Measurements from ENCODE around the gene HYOU1.
A peak's percentile ranks its signal among the peaks of the same experiment; 100 is the strongest.
"Not testable (repeated sequence)": the region's sequence is repeated elsewhere in the genome, so short reads cannot be mapped to it uniquely, and the experiment has no call there.

HYOU1 gene

DNA sequence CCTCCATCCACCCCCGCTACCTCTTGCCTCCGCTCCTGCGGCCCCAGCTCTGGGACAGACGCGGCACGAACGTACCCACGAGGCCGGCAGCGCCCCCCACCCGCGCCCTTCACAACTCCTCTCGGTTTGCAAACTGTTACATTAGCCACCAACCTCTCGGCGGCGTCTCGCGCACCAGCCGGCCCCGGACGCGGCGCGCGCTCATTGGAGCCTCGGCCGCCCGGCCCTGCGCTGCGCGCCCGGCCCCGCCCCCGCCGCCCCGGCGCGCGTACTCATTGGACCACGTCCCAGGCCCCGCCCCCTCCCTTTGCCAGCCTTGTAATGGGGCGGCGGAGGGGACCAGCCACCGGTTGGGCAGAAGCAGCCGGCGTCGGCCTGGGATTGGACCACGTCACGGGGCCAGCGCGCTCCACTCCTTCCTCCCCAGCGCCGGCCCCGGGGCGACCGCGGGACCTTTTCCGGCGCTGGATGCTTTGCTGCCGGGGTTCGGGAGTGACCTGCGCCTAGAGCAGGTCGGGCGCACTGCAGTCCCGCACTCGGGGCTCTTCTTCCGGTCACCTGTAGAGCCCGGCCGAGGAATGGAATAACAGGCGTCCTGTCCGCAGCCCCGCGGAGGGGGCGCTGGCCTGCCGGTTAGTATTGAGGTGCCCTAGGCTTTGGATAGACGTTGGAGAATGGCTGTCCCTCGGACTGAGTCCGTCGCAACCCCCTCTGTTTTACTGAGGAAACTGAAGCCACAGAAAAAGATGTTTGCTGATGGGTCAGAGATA lies at the start of gene HYOU1:
TSS of gene HYOU1 (minus strand) at position 206 of the 770 bp plus-strand sequence. CDS start 1,045 bp downstream, outside the sequence.
- peak; percentile 74 to 99 (median 93) for DNase-seq

GRCh38 chr11:119103793-119104192 lies 46.8 kb upstream of the HYOU1 start:
- DNase-seq: no peak

GRCh38 chr11:119103161-119103664 lies 46.2 kb upstream of the HYOU1 start:
- not testable (repeated sequence) for DNase-seq

DNA sequence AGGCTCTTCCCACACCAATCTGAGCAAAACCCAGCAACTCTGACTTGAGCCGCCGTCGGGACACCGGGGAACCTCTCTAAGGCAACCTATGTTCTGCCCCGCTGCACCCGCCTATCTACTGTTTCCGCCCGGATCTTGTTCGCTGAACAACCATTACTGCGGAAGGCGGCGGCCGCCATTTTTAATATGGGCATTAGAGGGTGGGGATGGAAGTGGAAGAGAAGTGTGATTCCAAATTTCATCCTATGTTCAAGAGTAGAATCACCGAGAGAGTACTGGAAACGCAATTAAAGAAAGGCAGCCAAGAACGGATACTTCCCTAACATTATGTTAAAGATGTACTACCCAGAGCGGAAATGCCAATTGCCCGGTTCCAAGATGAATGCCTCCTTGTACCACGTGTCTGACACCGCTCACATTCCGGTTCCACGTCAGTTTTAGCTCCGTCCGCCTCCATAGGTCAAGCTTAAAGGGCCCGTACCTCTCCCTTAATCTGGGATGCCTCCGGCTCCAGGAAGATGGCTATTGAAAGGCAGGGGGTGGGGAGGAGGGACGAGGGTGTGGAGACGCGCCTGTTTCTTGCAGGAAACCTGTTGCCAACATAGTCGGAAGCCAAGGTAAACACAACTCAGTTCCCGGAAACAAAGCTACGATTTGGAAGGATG lies 44.9 kb upstream of the HYOU1 start, which contains the start of gene DPAGT1:
TSS of gene DPAGT1 (minus strand) at position 95 of the 665 bp plus-strand sequence. CDS start 198 bp downstream, outside the sequence.
- peak in 13 of 14 donors; percentile 60 to 98 (median 88) for DNase-seq

DNA sequence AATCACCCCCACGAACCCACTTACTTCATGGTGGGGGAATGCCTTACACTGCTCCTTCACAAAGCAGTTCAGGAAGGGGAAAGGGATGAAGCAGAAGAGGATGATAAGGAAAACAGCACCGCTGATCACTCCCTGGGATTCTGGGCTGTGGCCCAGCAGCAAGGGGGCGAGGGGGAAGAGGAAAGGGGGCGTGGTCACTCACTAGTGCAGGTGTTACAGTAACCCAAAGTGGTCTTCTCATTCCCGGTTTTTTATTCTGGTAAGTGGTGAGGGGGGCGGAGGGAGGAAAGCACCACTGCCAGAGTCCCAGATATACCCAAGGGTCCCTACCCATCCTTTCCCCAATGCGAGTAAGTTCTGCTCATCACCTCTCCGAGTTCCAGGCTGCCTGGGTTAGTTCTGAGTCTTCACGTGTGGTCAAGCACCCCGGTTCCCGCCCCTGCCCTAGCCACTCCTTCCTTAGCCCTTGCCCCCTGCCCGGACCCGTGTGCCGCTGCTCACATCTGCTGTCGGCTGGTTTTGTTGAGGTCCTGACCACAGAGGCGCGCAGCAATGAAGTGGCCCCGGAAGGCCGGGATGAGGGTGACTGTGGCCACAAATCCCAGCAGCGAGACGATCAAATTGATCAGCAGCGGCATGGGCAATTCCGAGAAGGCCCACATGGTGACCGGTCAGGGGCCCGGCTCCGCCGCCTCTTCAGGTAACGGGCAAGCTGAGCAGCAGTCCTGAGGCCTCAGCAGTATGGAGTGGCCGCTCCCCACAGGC lies 44.2 kb upstream of the HYOU1 start:
- no peak for DNase-seq

DNA sequence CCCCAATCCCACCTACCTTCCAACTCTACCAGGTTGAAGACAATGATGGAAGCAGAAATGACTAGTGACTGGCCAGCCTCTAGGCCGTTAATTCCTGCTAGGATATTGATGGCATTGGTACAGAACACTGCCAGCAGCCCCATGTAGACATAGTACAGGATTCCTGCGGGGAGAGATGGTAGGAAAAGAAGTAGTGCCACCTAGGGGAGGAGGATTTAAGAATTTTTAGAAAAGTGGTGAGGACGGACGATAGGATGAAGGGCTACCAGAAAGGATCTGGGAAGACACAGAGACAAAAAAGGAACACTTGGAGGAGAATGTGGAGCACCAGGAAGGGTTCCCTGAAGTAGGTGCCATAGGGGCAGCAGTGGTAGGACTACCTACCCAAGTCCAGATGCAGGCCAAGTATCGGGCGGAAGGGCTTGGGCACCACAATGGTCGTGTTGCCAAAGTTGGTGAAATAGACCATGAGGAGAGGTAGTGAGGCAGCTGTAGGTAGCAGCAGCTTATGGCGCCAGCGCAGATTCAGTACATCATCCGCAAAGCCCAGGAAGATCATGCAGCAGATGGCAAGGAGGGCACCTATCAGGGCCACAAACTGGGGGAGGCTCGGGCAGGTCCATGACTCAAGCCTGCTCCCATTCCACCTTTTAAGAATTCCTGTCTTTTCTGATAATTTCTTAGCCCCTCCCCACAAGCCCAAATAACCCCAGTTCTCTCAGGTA lies 43.4 kb upstream of the HYOU1 start:
- no peak for DNase-seq

DNA sequence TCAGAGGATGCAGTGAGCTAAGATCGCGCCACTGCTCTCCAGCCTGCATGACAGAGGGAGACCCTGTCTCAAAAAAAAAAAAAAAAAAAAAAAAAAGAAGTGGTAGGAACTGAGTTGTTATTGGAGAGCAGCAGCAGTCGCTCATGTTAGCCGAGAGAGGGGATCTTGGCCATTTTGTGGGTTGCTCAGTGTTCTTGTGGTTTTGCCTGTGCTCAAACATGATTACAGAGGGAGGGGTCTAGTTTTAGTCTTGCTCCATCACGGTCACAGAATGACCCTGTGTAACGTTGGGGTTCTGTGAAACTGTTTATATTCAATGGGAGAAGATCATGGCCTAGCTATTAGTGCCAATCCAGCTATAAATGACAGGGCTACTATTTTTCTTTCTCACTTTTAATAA lies 42.7 kb upstream of the HYOU1 start:
- DNase-seq: no peak

DNA sequence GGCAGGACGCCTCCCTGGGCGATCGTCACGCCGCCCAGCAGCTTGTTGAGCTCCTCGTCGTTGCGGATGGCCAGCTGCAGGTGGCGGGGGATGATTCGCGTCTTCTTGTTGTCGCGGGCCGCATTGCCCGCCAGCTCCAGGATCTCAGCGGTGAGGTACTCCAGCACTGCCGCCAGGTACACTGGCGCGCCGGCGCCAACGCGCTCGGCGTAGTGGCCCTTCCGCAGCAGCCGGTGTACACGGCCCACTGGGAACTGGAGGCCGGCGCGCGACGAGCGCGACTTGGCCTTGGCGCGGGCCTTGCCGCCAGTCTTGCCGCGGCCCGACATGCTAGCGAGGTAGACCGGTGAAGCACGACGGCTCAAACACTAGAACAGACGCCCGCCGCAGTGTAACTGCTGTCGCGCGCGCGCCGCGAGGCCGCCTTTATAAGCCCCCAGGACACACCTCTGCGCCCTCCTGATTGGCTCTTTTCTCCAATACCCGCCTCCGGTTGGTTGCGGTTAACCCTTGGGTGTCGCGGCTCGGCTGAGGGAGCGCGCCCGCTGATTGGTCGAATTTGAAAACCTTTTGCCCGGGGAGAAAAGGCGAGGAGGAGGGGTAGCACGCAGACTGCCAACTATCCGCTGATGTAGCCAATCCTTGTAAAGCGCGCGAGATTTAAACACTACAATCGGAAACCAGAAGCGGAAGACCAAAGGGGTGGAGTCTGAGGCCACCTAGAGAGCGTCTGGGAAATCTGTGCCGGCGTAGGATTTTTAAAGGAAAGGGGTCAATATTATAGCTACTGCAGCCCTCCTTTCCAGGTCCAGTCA lies 38.3 kb upstream of the HYOU1 start:
- DNase-seq: peak; percentile 91 to 99 (median 98)

DNA sequence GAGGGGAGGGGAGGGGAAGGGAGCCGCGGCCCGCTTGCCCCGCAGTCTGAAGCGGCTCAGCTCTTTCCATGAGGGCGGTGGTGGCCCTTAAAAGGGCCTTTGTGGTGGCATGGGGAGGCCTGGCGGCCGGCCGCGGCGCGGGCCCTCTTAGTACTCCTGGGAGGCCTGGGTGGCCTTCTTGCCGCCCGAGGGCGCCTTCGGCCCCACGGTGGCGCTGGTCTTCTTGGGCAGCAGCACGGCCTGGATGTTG lies 37.7 kb upstream of the HYOU1 start:
- DNase-seq: peak in 6 of 14 donors; percentile 53 to 85 (median 78)

DNA sequence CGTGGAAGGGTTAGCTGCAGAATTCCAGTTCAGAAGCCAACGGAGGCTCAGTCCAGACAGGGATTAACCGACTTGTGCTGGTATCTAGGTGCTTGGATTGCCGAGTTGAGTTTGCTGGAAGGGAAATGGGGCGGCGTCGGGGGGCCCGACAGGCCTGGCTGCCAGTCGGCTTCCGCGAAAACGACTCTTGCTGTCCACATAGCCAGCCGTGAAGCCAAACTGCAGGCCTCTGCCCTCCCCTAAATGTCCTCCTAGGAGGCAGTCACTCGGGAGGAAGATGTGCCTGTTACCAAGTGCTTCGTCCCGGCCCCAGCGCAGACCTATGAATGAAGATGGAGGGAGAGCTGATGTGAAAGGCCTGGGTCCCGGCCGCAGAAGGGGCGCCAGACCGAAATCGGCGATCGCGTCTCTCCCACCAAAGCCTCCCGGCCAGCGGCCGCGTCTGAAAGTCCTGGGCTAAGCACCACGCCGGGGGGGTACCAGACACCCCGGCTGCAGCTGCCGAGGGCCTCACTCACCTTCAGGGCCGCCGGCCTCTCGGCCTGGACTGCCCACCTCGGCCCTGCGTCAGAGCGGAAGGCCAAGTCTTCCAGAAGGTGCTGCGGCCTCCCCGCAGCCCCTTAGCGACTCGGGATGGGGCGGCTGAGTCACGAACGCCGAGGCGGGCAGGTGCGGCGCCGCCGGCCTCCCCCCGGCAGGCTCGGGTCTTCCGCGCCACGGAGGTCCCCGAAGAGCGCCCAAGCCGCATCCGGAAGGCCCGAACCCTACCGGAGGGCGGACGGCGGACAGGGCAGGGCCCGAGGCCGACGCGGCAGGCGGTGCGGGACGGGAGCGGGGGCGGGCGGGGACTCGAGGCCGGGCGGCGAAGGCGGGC lies 37.2 kb upstream of the HYOU1 start:
- peak in 9 of 14 donors; percentile 33 to 71 (median 37) for DNase-seq

GRCh38 chr11:119092880-119093842 lies 36.2 kb upstream of the HYOU1 start:
- DNase-seq: peak in 3 of 14 donors; percentile 5 to 35 (median 7)

DNA sequence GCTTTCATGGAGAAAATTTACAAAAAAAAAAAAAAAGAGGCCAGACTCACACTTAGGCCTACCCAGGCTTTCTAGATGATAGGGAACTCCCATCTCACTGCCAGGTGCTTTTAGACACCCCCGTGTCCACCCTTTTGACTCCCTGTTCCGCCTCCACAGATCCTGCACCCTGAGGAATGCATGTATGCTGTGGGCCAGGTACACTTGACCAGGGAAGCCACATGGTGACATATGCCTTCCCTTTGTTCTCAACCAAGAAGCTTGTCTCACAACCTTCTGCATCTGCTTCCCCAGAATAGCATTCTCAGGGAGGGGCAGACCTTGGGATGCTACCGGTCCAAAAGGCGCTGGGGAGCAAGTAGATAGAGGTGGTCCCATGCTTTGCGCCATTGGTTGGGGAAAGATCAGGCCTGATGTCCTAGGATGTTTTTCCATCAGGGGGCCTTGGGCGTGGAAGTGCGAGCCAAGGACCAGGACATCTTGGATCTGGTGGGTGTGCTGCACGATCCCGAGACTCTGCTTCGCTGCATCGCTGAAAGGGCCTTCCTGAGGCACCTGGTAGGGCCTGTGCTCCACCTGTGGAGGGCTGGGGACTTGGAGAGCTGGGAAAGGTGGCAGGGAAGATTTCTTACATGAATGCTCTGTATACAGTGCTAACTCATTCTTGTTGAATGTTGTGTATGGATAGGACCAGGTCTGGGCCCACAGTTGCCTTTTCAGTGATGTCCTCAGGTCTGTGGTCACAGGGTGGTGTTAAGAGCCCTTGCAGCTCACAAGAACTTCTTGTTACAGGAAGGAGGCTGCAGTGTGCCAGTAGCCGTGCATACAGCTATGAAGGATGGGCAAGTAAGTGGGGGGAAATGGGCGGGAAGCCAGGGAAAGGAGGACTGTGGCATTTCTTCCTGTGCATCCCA lies 35.2 kb upstream of the HYOU1 start:
- DNase-seq: no peak

- DNase-seq: no peak
These were observed 34.2 kb upstream of the HYOU1 start for GRCh38 chr11:119091178-119091577.

- DNase-seq: no peak
These were observed 32.3 kb upstream of the HYOU1 start for GRCh38 chr11:119089319-119089718.

GRCh38 chr11:119088406-119088805 lies 31.4 kb upstream of the HYOU1 start:
- DNase-seq: no peak

DNA sequence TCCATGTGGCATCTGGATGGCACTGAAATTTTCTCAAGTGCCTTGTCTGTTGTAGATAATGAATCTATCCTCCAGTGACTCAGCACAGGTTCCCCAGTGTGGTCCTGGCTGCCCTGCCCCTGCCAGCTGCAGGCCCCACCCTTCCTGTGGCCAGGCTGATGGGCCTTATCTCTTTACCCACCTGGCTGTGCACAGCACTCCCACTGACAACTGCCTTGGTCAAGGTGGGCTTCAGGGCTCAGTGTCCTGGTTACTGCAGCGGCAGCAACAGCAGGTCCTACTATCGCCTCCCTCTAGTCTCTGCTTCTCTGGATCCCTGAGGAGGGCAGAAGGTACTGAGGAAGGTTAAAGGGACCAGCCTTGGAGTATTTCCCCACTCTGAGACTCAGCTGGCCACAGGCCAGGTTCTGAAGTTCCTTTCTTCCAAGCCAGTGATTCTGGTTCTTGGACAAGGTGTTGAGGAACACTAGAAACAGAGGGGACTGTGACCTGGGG lies 30.8 kb upstream of the HYOU1 start:
- DNase-seq: no peak

- DNase-seq: no peak
These were observed 30.1 kb upstream of the HYOU1 start for GRCh38 chr11:119087123-119087522.

DNA sequence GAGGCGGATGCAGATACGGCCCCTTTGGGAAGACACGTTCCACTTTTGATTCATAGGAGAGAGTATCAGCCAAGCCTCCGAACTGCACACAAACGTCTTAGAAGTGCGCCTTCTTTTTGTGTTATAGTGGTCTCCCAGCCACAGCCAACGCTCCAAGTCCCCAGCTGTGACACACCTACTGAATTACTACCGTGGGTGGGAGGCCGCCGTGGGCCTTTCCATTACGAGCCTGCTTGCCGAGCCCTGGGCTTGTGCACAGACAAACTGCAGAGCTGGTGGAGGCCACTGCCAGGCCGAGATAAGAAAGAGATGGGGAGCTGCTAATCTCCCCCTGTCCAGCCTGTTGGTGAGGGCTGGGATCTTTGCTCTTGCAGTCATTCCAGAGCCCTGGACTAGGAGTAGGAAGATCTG lies 28.4 kb upstream of the HYOU1 start:
- no peak for DNase-seq

Measured in C1 segment of cervical spinal cord (tissue), 14 donors.